Ovary (tissue), 3 donors: ENCODE results near the gene ENTPD8.

Source experiments
- CTCF ChIP-seq, 3 donors: fragments of 450-650 bp in 2 of 3; fragments of 200-600 bp in 1 of 3; IDR thresholded peaks; one replicate each; pipeline versions ENCODE4 v1.5.1 to v1.8.0; 2016 to 2022; ENCODE audit warnings: antibody characterized with exemption in 3 of 3, mild to moderate bottlenecking in 1 of 3
- POLR2A ChIP-seq: fragments of 450-650 bp; IDR thresholded peaks from one replicate; pipeline ENCODE4 v1.6.1; 2017; ENCODE audit warnings: antibody characterized with exemption, mild to moderate bottlenecking, moderate library complexity
- donor health status: DM: no; HTN: no; CAD: no.

GRCh38 chr9:137478962-137479861 is 38.1 kb upstream of the ENTPD8 start:
- TF ChIP-seq CTCF (IDR thresholded peaks at IDR 0.05) (no peak), POLR2A (no peak)
